ENCODE measurements around the gene SRC.

- TF ChIP-seq POLR2AphosphoS5 (IDR thresholded peaks at IDR 0.05; ENCODE audit: low read depth, low read length) (no peak), FOXP2 (optimal IDR thresholded peaks at IDR 0.05; ENCODE audit: borderline replicate concordance, extremely low read depth, extremely low read length, insufficient read depth) (no peak), TAF1 (IDR thresholded peaks at IDR 0.05; ENCODE audit: borderline replicate concordance, insufficient read depth, low read length) (no peak), SIN3A (IDR thresholded peaks at IDR 0.05; ENCODE audit: borderline replicate concordance, insufficient read depth, low read length) (no peak), REST (IDR thresholded peaks at IDR 0.05; ENCODE audit: insufficient read depth in 1 of 2, low read depth in 2 of 2, low read length in 2 of 2) (no peak)
Observed at GRCh38 chr20:37348792-37349516, 3.0 kb downstream of the SRC start.
